Fibroblast of skin of right biceps (primary cell): ENCODE results near the gene EDARADD.
A peak's percentile ranks its signal among the peaks of the same experiment; 100 is the strongest.
"Not testable (repeated sequence)": the region's sequence is repeated elsewhere in the genome, so short reads cannot be mapped to it uniquely, and the experiment has no call there.

Experiments used
- DNase-seq: peaks from one replicate; pipeline ENCODE4 v3.0.0-alpha.2; 2013

The EDARADD gene

GRCh38 chr1:236393681-236394481 is at the start of gene EDARADD:
Gene EDARADD, plus strand, starts transcription at chr1:236394286. Its CDS starts 159 bp downstream, at chr1:236394445.
- peak; percentile 61 for DNase-seq

GRCh38 chr1:236345728-236346127 is 48.4 kb upstream of the EDARADD start:
- no peak for DNase-seq

- no peak for DNase-seq
Observed at GRCh38 chr1:236348071-236348470, 46.0 kb upstream of the EDARADD start.

- no peak for DNase-seq
Observed at GRCh38 chr1:236350308-236350707, 43.8 kb upstream of the EDARADD start.

GRCh38 chr1:236351875-236352573 is 42.1 kb upstream of the EDARADD start:
- no peak for DNase-seq

GRCh38 chr1:236352747-236353146 is 41.3 kb upstream of the EDARADD start:
- not testable (repeated sequence) for DNase-seq

GRCh38 chr1:236353813-236354212 is 40.3 kb upstream of the EDARADD start:
- DNase-seq, result no peak

GRCh38 chr1:236354330-236355147 is 39.5 kb upstream of the EDARADD start:
- no peak for DNase-seq

GRCh38 chr1:236356141-236356540 is 37.9 kb upstream of the EDARADD start:
- DNase-seq, result no peak

GRCh38 chr1:236361909-236362590 is 32.0 kb upstream of the EDARADD start:
- DNase-seq, result no peak

GRCh38 chr1:236363237-236363636 is 30.8 kb upstream of the EDARADD start:
- DNase-seq, result no peak

GRCh38 chr1:236365999-236366570 is 28.0 kb upstream of the EDARADD start:
- DNase-seq, result no peak

- not testable (repeated sequence) for DNase-seq
Observed at GRCh38 chr1:236366681-236367080, 27.4 kb upstream of the EDARADD start.

GRCh38 chr1:236370420-236370819 is 23.7 kb upstream of the EDARADD start:
- no peak for DNase-seq

GRCh38 chr1:236371083-236371482 is 23.0 kb upstream of the EDARADD start:
- DNase-seq, result no peak

GRCh38 chr1:236377832-236378535 is 16.1 kb upstream of the EDARADD start:
- no peak for DNase-seq

- DNase-seq, result no peak
Observed at GRCh38 chr1:236381565-236382158, 12.4 kb upstream of the EDARADD start.

GRCh38 chr1:236388332-236388731 is 5.8 kb upstream of the EDARADD start:
- no peak for DNase-seq

GRCh38 chr1:236389253-236389652 is 4.8 kb upstream of the EDARADD start:
- DNase-seq, result no peak

GRCh38 chr1:236391008-236391407 is 3.1 kb upstream of the EDARADD start:
- no peak for DNase-seq

- no peak for DNase-seq
Observed at GRCh38 chr1:236392182-236392581, 1.9 kb upstream of the EDARADD start.
